IPS-NIHi7 (cell line): ENCODE measurements around the gene FLNB.
A peak's percentile ranks its signal among the peaks of the same experiment; 100 is the strongest.
"Not testable (repeated sequence)": the region's sequence is repeated elsewhere in the genome, so short reads cannot be mapped to it uniquely, and the experiment has no call there.

Source experiments
- DNase-seq: peaks from one replicate; pipeline ENCODE4 v3.0.0; 2012; ENCODE audit warnings: mixed read lengths; ENCODE audit errors: extremely low spot score

The FLNB gene

GRCh38 chr3:58052373-58053273 lies 44.4 kb downstream of the FLNB start:
- DNase-seq = no peak

- DNase-seq = no peak
Observed at GRCh38 chr3:58054652-58055051, 46.4 kb downstream of the FLNB start.

GRCh38 chr3:58055314-58055713 lies 47.1 kb downstream of the FLNB start:
- DNase-seq = no peak

GRCh38 chr3:58055891-58056290 lies 47.7 kb downstream of the FLNB start:
- DNase-seq = not testable (repeated sequence)

GRCh38 chr3:58058361-58059263 lies 50.4 kb downstream of the FLNB start:
- DNase-seq = no peak

GRCh38 chr3:58059349-58060321 lies 51.4 kb downstream of the FLNB start:
- no peak for DNase-seq

GRCh38 chr3:58062472-58062871 lies 54.2 kb downstream of the FLNB start:
- no peak for DNase-seq

GRCh38 chr3:58063022-58063815 lies 55.0 kb downstream of the FLNB start:
- DNase-seq = no peak

- no peak for DNase-seq
Observed at GRCh38 chr3:58064923-58065638, 56.9 kb downstream of the FLNB start.

- peak; percentile 43 for DNase-seq
Observed at GRCh38 chr3:58065700-58066167, 57.5 kb downstream of the FLNB start.

- no peak for DNase-seq
Observed at GRCh38 chr3:58066842-58067241, 58.6 kb downstream of the FLNB start.

- DNase-seq = no peak
Observed at GRCh38 chr3:58068122-58068809, 60.0 kb downstream of the FLNB start.

GRCh38 chr3:58071480-58071971 lies 63.3 kb downstream of the FLNB start:
- DNase-seq = no peak

GRCh38 chr3:58072052-58072762 lies 64.0 kb downstream of the FLNB start:
- no peak for DNase-seq

- no peak for DNase-seq
Observed at GRCh38 chr3:58072763-58073130, 64.5 kb downstream of the FLNB start.

GRCh38 chr3:58073301-58074108 lies 65.3 kb downstream of the FLNB start:
- no peak for DNase-seq

- no peak for DNase-seq
Observed at GRCh38 chr3:58074116-58074715, 66.0 kb downstream of the FLNB start.
